Activated naive CD8-positive, alpha-beta T cell (primary cell): Measurements from ENCODE around the gene MEPCE.
A peak's percentile ranks its signal among the peaks of the same experiment; 100 is the strongest.
"Not testable (repeated sequence)": the region's sequence is repeated elsewhere in the genome, so short reads cannot be mapped to it uniquely, and the experiment has no call there.

ENCODE experiments used
- H3K27ac Mint-ChIP-seq: one replicate; pipeline ENCODE4 v1.8.0; 2021; ENCODE audit warnings: mixed read lengths
- H3K27me3 Mint-ChIP-seq: one replicate; pipeline ENCODE4 v1.8.0; 2021; ENCODE audit warnings: mixed read lengths
- H3K36me3 Mint-ChIP-seq: one replicate; pipeline ENCODE4 v1.8.0; 2021; ENCODE audit warnings: mixed read lengths
- H3K4me1 Mint-ChIP-seq: one replicate; pipeline ENCODE4 v1.8.0; 2021; ENCODE audit warnings: low read depth, mixed read lengths
- H3K4me3 Mint-ChIP-seq: one replicate; pipeline ENCODE4 v1.8.0; 2021; ENCODE audit warnings: mild to moderate bottlenecking, mixed read lengths
- H3K9me3 Mint-ChIP-seq: one replicate; pipeline ENCODE4 v1.8.0; 2021; ENCODE audit warnings: low read depth, mixed read lengths

Gene MEPCE

GRCh38 chr7:100437150-100438100 lies 7.8 kb downstream of the MEPCE start:
- Mint-ChIP-seq H3K4me3 (no peak overlapping the region), H3K9me3 (no peaks in the 10 kb centered on the region), H3K4me1 (peaks cover 29% of the 10 kb centered on the region), H3K36me3 (peaks cover 5% of the 10 kb centered on the region), H3K27me3 (no peaks in the 10 kb centered on the region), H3K27ac (peak overlapping the region; percentile 58)

GRCh38 chr7:100438172-100438571 lies 8.5 kb downstream of the MEPCE start:
- Mint-ChIP-seq H3K4me3 (peak overlapping the region; percentile 53), H3K9me3 (no peaks in the 10 kb centered on the region), H3K36me3 (peaks cover 4% of the 10 kb centered on the region), H3K4me1 (peaks cover 21% of the 10 kb centered on the region), H3K27ac (peak overlapping the region; percentile 64), H3K27me3 (no peaks in the 10 kb centered on the region)

GRCh38 chr7:100438731-100439130 lies 9.1 kb downstream of the MEPCE start:
- not testable (repeated sequence) for H3K27ac Mint-ChIP-seq, H3K4me3 Mint-ChIP-seq, H3K9me3 Mint-ChIP-seq, H3K36me3 Mint-ChIP-seq, H3K27me3 Mint-ChIP-seq
- H3K4me1 Mint-ChIP-seq, result peaks cover 16% of the 10 kb centered on the region

- H3K4me1 Mint-ChIP-seq, result peaks cover 12% of the 10 kb centered on the region
- not testable (repeated sequence) for H3K9me3 Mint-ChIP-seq, H3K36me3 Mint-ChIP-seq, H3K27ac Mint-ChIP-seq, H3K4me3 Mint-ChIP-seq, H3K27me3 Mint-ChIP-seq
Observed at GRCh38 chr7:100439244-100439643, 9.6 kb downstream of the MEPCE start.

- H3K27ac Mint-ChIP-seq, result peak overlapping the region; percentile 46
- peaks cover 12% of the 10 kb centered on the region for H3K4me1 Mint-ChIP-seq
- no peaks in the 10 kb centered on the region for H3K36me3 Mint-ChIP-seq
Observed at GRCh38 chr7:100441641-100442535, 12.3 kb downstream of the MEPCE start.

GRCh38 chr7:100443096-100443840 lies 13.6 kb downstream of the MEPCE start:
- H3K27me3 Mint-ChIP-seq, result no peaks in the 10 kb centered on the region
- H3K9me3 Mint-ChIP-seq, result no peaks in the 10 kb centered on the region
- no peak overlapping the region for H3K27ac Mint-ChIP-seq
- H3K4me1 Mint-ChIP-seq, result peaks cover 12% of the 10 kb centered on the region
- no peaks in the 10 kb centered on the region for H3K36me3 Mint-ChIP-seq
- H3K4me3 Mint-ChIP-seq, result no peak overlapping the region

More at GRCh38 chr7:100441641-100442535, 12.3 kb downstream of the MEPCE start:
- Mint-ChIP-seq H3K9me3 (no peaks in the 10 kb centered on the region), H3K4me3 (no peak overlapping the region), H3K27me3 (no peaks in the 10 kb centered on the region)

GRCh38 chr7:100444311-100445278 lies 15.0 kb downstream of the MEPCE start:
- H3K27ac Mint-ChIP-seq, result peak overlapping the region; percentile 46
- H3K27me3 Mint-ChIP-seq, result no peaks in the 10 kb centered on the region
- no peak overlapping the region for H3K4me3 Mint-ChIP-seq
- H3K4me1 Mint-ChIP-seq, result peaks cover 12% of the 10 kb centered on the region
- no peaks in the 10 kb centered on the region for H3K36me3 Mint-ChIP-seq
- H3K9me3 Mint-ChIP-seq, result no peaks in the 10 kb centered on the region

GRCh38 chr7:100446040-100446439 lies 16.4 kb downstream of the MEPCE start:
- Mint-ChIP-seq H3K36me3 (no peaks in the 10 kb centered on the region), H3K4me3 (no peak overlapping the region), H3K9me3 (no peaks in the 10 kb centered on the region), H3K27me3 (no peaks in the 10 kb centered on the region), H3K4me1 (peaks cover 15% of the 10 kb centered on the region), H3K27ac (no peak overlapping the region)

GRCh38 chr7:100447363-100447762 lies 17.7 kb downstream of the MEPCE start:
- H3K9me3 Mint-ChIP-seq, H3K36me3 Mint-ChIP-seq, H3K27ac Mint-ChIP-seq, H3K27me3 Mint-ChIP-seq, H3K4me3 Mint-ChIP-seq: not testable (repeated sequence)
- peaks cover 15% of the 10 kb centered on the region for H3K4me1 Mint-ChIP-seq

- H3K27ac Mint-ChIP-seq, result peak overlapping the region; percentile 16
- H3K4me3 Mint-ChIP-seq, result no peak overlapping the region
- H3K9me3 Mint-ChIP-seq, result no peaks in the 10 kb centered on the region
- peaks cover 14% of the 10 kb centered on the region for H3K4me1 Mint-ChIP-seq
- no peaks in the 10 kb centered on the region for H3K36me3 Mint-ChIP-seq
- no peaks in the 10 kb centered on the region for H3K27me3 Mint-ChIP-seq
Observed at GRCh38 chr7:100449190-100449795, 19.7 kb downstream of the MEPCE start.

- H3K4me1 Mint-ChIP-seq, result peaks cover 15% of the 10 kb centered on the region
- no peaks in the 10 kb centered on the region for H3K36me3 Mint-ChIP-seq
- H3K9me3 Mint-ChIP-seq, result no peaks in the 10 kb centered on the region
- H3K27ac Mint-ChIP-seq, result no peak overlapping the region
- no peaks in the 10 kb centered on the region for H3K27me3 Mint-ChIP-seq
- H3K4me3 Mint-ChIP-seq, result no peak overlapping the region
Observed at GRCh38 chr7:100452513-100452912, 22.9 kb downstream of the MEPCE start.

- H3K36me3 Mint-ChIP-seq, H3K9me3 Mint-ChIP-seq, H3K27me3 Mint-ChIP-seq, H3K4me3 Mint-ChIP-seq, H3K27ac Mint-ChIP-seq: not testable (repeated sequence)
- H3K4me1 Mint-ChIP-seq, result peaks cover 15% of the 10 kb centered on the region
Observed at GRCh38 chr7:100453854-100454253, 24.2 kb downstream of the MEPCE start.

GRCh38 chr7:100455206-100455605 lies 25.6 kb downstream of the MEPCE start:
- Mint-ChIP-seq H3K9me3 (no peaks in the 10 kb centered on the region), H3K27me3 (no peaks in the 10 kb centered on the region), H3K27ac (no peak overlapping the region), H3K36me3 (no peaks in the 10 kb centered on the region), H3K4me3 (no peak overlapping the region), H3K4me1 (peaks cover 14% of the 10 kb centered on the region)
